A673 (cell line): Measurements from ENCODE around the gene ENOX2.

Experiments
- CTCF ChIP-seq: fragments of 300-800, 200-600 bp; sonication (generic); conservative IDR thresholded peaks from 2 replicates; pipeline ENCODE4 v1.5.1; 2017; ENCODE audit warnings: low read depth, mild to moderate bottlenecking, antibody characterized with exemption, low read length, moderate library complexity, mixed read lengths
- EZH2 ChIP-seq: fragments of 200-600 bp; sonication (generic); IDR thresholded peaks from 2 replicates; pipeline ENCODE4 v1.6.1; 2017; ENCODE audit warnings: borderline replicate concordance, low read depth, mild to moderate bottlenecking, mixed read lengths, antibody characterized with exemption, low read length; ENCODE audit not compliant: poor library complexity, severe bottlenecking

GRCh38 chrX:130909469-130910136 lies 6.6 kb upstream of the ENOX2 start:
- no peak for TF ChIP-seq CTCF
- TF ChIP-seq EZH2, result no peak
